ENCODE data around the gene ETS1.

DNA sequence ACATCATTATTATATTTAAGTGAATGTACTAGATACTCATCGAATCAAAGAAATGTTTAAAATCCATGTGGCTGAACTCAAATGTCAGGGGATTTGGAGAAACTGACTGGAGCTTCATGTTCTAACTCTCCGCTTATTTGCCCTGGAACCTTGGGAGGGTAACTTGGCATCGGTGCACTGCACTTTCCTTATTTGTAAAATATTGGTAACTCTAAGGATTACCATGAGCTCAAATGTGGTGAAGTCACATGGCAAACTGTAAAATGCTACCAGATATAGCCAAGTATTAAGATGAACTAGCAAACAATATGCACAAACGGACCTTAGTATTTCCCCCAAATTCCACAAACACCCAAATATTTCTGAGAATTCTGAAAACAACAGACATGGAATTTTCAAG is 75.6 kb downstream of the ETS1 start:
- TF ChIP-seq, protein P1, sequence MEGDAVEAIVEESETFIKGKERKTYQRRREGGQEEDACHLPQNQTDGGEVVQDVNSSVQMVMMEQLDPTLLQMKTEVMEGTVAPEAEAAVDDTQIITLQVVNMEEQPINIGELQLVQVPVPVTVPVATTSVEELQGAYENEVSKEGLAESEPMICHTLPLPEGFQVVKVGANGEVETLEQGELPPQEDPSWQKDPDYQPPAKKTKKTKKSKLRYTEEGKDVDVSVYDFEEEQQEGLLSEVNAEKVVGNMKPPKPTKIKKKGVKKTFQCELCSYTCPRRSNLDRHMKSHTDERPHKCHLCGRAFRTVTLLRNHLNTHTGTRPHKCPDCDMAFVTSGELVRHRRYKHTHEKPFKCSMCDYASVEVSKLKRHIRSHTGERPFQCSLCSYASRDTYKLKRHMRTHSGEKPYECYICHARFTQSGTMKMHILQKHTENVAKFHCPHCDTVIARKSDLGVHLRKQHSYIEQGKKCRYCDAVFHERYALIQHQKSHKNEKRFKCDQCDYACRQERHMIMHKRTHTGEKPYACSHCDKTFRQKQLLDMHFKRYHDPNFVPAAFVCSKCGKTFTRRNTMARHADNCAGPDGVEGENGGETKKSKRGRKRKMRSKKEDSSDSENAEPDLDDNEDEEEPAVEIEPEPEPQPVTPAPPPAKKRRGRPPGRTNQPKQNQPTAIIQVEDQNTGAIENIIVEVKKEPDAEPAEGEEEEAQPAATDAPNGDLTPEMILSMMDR (conservative IDR thresholded peaks at IDR 0.05; ENCODE audit: low read depth, low read length): no peak
- no peak for TF ChIP-seq EZH2 (IDR thresholded peaks at IDR 0.05; ENCODE audit: borderline replicate concordance, low read depth, low read length, poor library complexity, severe bottlenecking)

All from A673 (cell line).